Measurements from ENCODE around the gene MZT2B. TPM values are rescaled to one million over a fixed set of nuclear protein-coding genes. Genes with fewer than 3 reads are reported as not detected.

Gene MZT2B
- total and polyA plus RNA-seq, 2 of the 8 experiments (the other 6 are each of a cell fraction or from before 2014, with no cell fraction given) = 90.3 to 151 TPM

DNA sequence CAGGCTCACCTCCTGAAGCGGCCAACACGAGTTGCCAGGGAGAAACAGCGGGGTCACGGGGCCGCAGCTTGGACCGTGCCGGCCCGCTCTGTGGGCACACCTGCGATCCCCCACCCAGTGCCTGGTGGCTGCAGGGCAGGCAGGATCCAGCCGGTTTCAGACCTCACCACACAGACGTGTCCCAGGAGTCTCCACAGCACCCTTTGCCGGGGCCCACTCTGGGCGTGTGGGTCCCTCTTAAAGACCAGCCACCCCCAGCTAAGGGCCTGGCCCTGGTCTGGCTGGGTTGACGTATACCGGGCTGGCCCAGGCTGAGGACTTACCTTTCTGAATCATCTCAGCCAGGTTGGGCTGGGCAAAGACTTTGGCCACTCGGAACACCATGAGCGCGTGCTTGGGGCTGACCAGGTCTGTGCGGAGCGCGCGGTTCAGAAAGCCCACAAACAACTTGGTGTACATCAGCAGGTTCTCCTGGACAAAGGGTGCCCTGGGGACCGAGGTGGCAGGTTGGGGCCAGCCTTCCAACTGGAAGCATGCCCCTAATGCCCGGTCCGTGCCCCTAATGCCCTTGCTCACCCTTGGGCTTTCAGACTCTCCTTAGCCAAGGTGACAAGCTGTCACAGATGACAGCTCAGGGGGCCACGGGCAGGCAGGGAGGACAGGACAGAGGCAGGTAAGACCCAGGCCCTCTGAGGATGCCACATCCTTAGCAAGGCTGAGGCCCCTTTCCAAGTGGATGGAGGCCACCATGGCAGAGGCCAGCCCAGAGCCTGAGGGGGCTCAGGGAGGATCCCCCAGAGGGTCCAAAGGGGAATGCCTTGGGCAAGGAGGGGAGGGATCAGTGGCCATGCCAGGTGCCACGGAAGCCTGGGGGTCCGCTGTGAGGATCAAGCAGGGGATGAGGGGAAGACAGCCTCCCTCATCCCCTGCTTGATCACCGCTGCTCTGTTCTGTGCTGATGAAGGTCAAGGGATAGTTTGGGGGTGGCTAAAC, 27.0 kb upstream of the MZT2B start:
- no peak for FAIRE-seq
- TF ChIP-seq RFX5 (IDR thresholded peaks at IDR 0.05; ENCODE audit: borderline replicate concordance, low read depth, low read length) (no peak), KDM1A (IDR thresholded peaks at IDR 0.05; ENCODE audit: borderline replicate concordance, low read length) (no peak), RAD21 (IDR thresholded peaks at IDR 0.05 in 1 of 2, conservative IDR thresholded peaks at IDR 0.05 in 1 of 2; ENCODE audit: low read depth in 2 of 2, low read length in 2 of 2) (no peak), CBX5 (IDR thresholded peaks at IDR 0.05; ENCODE audit: low read depth, low read length) (no peak), TAF1 (IDR thresholded peaks at IDR 0.05; ENCODE audit: low read depth, low read length) (no peak), RNF2 (IDR thresholded peaks at IDR 0.05; ENCODE audit: borderline replicate concordance, low read depth, low read length, missing control alignments, poor library complexity, severe bottlenecking) (no peak)
- TF ChIP-seq, protein P1, sequence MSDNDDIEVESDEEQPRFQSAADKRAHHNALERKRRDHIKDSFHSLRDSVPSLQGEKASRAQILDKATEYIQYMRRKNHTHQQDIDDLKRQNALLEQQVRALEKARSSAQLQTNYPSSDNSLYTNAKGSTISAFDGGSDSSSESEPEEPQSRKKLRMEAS (IDR thresholded peaks at IDR 0.05) = no peak
- TF ChIP-seq, protein P2, sequence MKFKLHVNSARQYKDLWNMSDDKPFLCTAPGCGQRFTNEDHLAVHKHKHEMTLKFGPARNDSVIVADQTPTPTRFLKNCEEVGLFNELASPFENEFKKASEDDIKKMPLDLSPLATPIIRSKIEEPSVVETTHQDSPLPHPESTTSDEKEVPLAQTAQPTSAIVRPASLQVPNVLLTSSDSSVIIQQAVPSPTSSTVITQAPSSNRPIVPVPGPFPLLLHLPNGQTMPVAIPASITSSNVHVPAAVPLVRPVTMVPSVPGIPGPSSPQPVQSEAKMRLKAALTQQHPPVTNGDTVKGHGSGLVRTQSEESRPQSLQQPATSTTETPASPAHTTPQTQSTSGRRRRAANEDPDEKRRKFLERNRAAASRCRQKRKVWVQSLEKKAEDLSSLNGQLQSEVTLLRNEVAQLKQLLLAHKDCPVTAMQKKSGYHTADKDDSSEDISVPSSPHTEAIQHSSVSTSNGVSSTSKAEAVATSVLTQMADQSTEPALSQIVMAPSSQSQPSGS (IDR thresholded peaks at IDR 0.05; ENCODE audit: low read length) = no peak

More for the DNA sequence above, 27.0 kb upstream of the MZT2B start:
- no peak overlapping the region for H3K23ac ChIP-seq (ENCODE audit: insufficient read length)
- no peaks in the 10 kb centered on the region for H3K27me3 ChIP-seq (replicated peaks in 1 of 4; ENCODE audit: control insufficient read depth in 3 of 4, extremely low read depth in 1 of 4, insufficient read depth in 3 of 4, low read length in 3 of 4)
- H3K36me3 ChIP-seq (ENCODE audit: control insufficient read depth in 2 of 4, insufficient read depth in 4 of 4, low read length in 3 of 4) = peaks cover 3 to 32% (median 14%) of the 10 kb centered on the region in 4 experiments; a peak in 5 of 8 replicates
- no peaks in the 10 kb centered on the region for H3K23me2 ChIP-seq (ENCODE audit: low read depth, low read length)
- ChIA-PET CTCF (ENCODE audit: partially characterized antibody) (interaction anchor here (1.0 to 1.1 kb wide), 3 partner anchors 22 to 178 kb away, joined by 3 to 5 read pairs (median 4); no protein-coding TSS in a partner anchor), POLR2A (ENCODE audit: partially characterized antibody) (interaction anchor here (0.9 kb wide), 1 partner anchor 181 kb away, joined by 3 read pairs; no protein-coding TSS in a partner anchor)
- no peaks in the 10 kb centered on the region for H4K20me1 ChIP-seq (replicated peaks in 1 of 2; ENCODE audit: control insufficient read depth in 1 of 2, insufficient read depth in 2 of 2, low read length in 2 of 2)
- no peak overlapping the region for H2BK20ac ChIP-seq (ENCODE audit: low read length)
- no peak overlapping the region for H4K5ac ChIP-seq (ENCODE audit: insufficient read length, low read depth, low read length)
- no peak overlapping the region for H3K56ac ChIP-seq (replicated peaks; ENCODE audit: insufficient read length, low read depth, low read length)
- no peaks in the 10 kb centered on the region for H3K9me3 ChIP-seq (ENCODE audit: insufficient read depth in 2 of 2, low read depth in 1 of 2, low read length in 1 of 2)
- WGBS, 2 experiments (ENCODE audit: extremely low coverage in 1 of 2, insufficient coverage in 1 of 2, insufficient read length in 1 of 2, insufficient replicate concordance in 2 of 2, low coverage in 1 of 2, low lambda C conversion rate in 2 of 2, missing lambda C conversion rate in 1 of 2) = 93% methylated on average over 24 of the region's 29 CpGs; no CpG with 5 or more reads in 1 of the 2 experiments
- H3K27ac ChIP-seq (ENCODE audit: low read depth, low read length) = no peak overlapping the region
- no peak overlapping the region for H2BK12ac ChIP-seq (ENCODE audit: low read depth, low read length)
- no peak overlapping the region for H3K4me2 ChIP-seq (ENCODE audit: insufficient read depth in 1 of 2, low read depth in 2 of 2, low read length in 2 of 2)
- H2AFZ ChIP-seq (ENCODE audit: low read length) = no peak overlapping the region
- no peak overlapping the region for H3K18ac ChIP-seq (ENCODE audit: extremely low read depth, low read length)
- H3K9ac ChIP-seq (replicated peaks in 1 of 4; ENCODE audit: extremely low read depth in 1 of 4, low read depth in 3 of 4, low read length in 3 of 4) = no peak overlapping the region
- H4K8ac ChIP-seq (ENCODE audit: extremely low read depth, insufficient read depth, low read length) = no peak overlapping the region
- H3K79me1 ChIP-seq (ENCODE audit: low read depth, low read length) = no peaks in the 10 kb centered on the region
- no peak overlapping the region for H2BK15ac ChIP-seq (ENCODE audit: low read length)
- no peak overlapping the region for H2BK5ac ChIP-seq (ENCODE audit: low read depth, low read length)
- H2BK120ac ChIP-seq (replicated peaks; ENCODE audit: low read depth, low read length) = no peak overlapping the region
- H3K79me2 ChIP-seq (ENCODE audit: control insufficient read depth in 1 of 2, insufficient read depth in 2 of 2, low read length in 2 of 2) = no peaks in the 10 kb centered on the region
- H3K14ac ChIP-seq (ENCODE audit: insufficient read length) = no peak overlapping the region
- no peak overlapping the region for H3K4me3 ChIP-seq (ENCODE audit: extremely low read depth in 1 of 4, insufficient read depth in 2 of 4, low read depth in 3 of 4, low read length in 4 of 4)
- no peak overlapping the region for H3K4ac ChIP-seq (replicated peaks; ENCODE audit: insufficient read length, low read depth, low read length)
- no peak overlapping the region for H2AK5ac ChIP-seq (ENCODE audit: low read depth, low read length)
- DNase-seq (ENCODE audit: low read depth in 1 of 2, low spot score in 2 of 2) = no peak
- H4K91ac ChIP-seq (replicated peaks; ENCODE audit: insufficient read length, low read length) = no peak overlapping the region
- no peaks in the 10 kb centered on the region for H3K4me1 ChIP-seq (replicated peaks in 1 of 4; ENCODE audit: control insufficient read depth in 3 of 4, insufficient read depth in 4 of 4, low read length in 3 of 4)

Measured in H1 (cell line).